Prostate gland (tissue), 2 donors: ENCODE data around the gene OR5H14.

Experiments used
- CTCF ChIP-seq, 4 experiments: fragments of 200-600 bp in 2 of 4; fragments of 450-650 bp in 2 of 4; sonication (generic) in 2 of 4; IDR thresholded peaks; 1 replicate in 3 of 4; 2 replicates in 1 of 4; pipeline ENCODE4 v1.5.1; 2016 to 2019; ENCODE audit warnings: antibody characterized with exemption in 4 of 4, mild to moderate bottlenecking in 2 of 4, moderate library complexity in 2 of 4
- POLR2A ChIP-seq: fragments of 450-650 bp; IDR thresholded peaks from one replicate; pipeline ENCODE4 v1.6.1; 2016; ENCODE audit warnings: antibody characterized with exemption, mild to moderate bottlenecking
- POLR2AphosphoS5 ChIP-seq: sonication (generic); formaldehyde crosslinking; IDR thresholded peaks from one replicate; pipeline ENCODE4 v1.6.1; 2017; ENCODE audit warnings: antibody characterized with exemption

- TF ChIP-seq CTCF (IDR thresholded peaks at IDR 0.05): no peak
- no peak for TF ChIP-seq POLR2AphosphoS5
- no peak for TF ChIP-seq POLR2A
Measured at GRCh38 chr3:98136631-98137030, 10.6 kb upstream of the OR5H14 start.
